ENCODE results near the gene IGSF8. TPM values are rescaled to one million over a fixed set of nuclear protein-coding genes. Genes with fewer than 3 reads are reported as not detected.

The IGSF8 gene
- total RNA-seq, 1 experiment from 2014 or later: 18.8 TPM

DNA sequence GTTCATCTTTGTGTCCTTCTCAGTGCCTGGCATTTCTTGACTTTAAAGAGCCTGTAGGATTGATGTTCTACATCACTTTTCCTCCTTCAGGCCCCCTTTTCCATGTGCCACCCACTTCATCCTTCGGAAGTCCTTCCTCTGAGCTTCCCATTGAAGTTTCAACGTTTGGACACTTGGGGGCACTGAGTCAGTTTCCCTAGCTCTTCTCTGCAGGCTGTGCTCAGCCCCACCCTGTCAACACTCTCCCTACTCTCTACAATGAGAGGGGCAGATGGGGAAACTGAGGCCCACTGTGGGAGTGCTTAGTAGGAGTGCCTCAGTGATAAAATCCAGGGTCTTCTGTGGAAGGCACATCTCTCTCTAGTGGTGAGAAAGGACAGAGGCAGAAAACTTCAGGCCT, 40.3 kb downstream of the IGSF8 start:
- H3K36me3 ChIP-seq (ENCODE audit: control insufficient read depth, insufficient read depth, low read length): no peaks in the 10 kb centered on the region
- peaks cover 22% of the 10 kb centered on the region for H3K27me3 ChIP-seq (ENCODE audit: control insufficient read depth, insufficient read depth, low read length)
- DNase-seq (ENCODE audit: low read depth, low spot score) (no peak), ATAC-seq (peak; percentile 63; the same call in 1 of the 2 replicates)
- intact Hi-C loops (cut with micrococcal nuclease; ENCODE audit: unreplicated experiment): no loop called here
- ChIA-PET CTCF (interaction anchor here (0.8 to 1.3 kb wide), 4 partner anchors 11 to 27 kb away, joined by 3 to 8 read pairs (median 6); partner anchors contain the start of gene KCNJ9), POLR2A (no interaction called here)
- peaks cover 3% of the 10 kb centered on the region; the same call in 1 of the 2 replicates for H3K4me1 ChIP-seq (ENCODE audit: control insufficient read depth, insufficient read depth, low read length)
- H3K27ac ChIP-seq (ENCODE audit: low read length): no peak overlapping the region
- H3K4me3 ChIP-seq (ENCODE audit: low read depth in 2 of 2, low read length in 2 of 2): no peak overlapping the region
- TF ChIP-seq, protein P1, sequence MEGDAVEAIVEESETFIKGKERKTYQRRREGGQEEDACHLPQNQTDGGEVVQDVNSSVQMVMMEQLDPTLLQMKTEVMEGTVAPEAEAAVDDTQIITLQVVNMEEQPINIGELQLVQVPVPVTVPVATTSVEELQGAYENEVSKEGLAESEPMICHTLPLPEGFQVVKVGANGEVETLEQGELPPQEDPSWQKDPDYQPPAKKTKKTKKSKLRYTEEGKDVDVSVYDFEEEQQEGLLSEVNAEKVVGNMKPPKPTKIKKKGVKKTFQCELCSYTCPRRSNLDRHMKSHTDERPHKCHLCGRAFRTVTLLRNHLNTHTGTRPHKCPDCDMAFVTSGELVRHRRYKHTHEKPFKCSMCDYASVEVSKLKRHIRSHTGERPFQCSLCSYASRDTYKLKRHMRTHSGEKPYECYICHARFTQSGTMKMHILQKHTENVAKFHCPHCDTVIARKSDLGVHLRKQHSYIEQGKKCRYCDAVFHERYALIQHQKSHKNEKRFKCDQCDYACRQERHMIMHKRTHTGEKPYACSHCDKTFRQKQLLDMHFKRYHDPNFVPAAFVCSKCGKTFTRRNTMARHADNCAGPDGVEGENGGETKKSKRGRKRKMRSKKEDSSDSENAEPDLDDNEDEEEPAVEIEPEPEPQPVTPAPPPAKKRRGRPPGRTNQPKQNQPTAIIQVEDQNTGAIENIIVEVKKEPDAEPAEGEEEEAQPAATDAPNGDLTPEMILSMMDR (IDR thresholded peaks at IDR 0.05): peak; percentile 62
- TF ChIP-seq SIN3A (IDR thresholded peaks at IDR 0.05; ENCODE audit: borderline replicate concordance, insufficient read depth, low read depth, low read length): no peak
- BruUV-seq (replicated peaks): no TSS peak
- in situ Hi-C loops (cut with HindIII; ENCODE audit: low pct_unique_long_range_greater_than_20kb, low sequenced_read_pairs): no loop called here
- H3K9me3 ChIP-seq (ENCODE audit: control insufficient read depth, insufficient read depth, low read depth, low read length): no peaks in the 10 kb centered on the region

DNA sequence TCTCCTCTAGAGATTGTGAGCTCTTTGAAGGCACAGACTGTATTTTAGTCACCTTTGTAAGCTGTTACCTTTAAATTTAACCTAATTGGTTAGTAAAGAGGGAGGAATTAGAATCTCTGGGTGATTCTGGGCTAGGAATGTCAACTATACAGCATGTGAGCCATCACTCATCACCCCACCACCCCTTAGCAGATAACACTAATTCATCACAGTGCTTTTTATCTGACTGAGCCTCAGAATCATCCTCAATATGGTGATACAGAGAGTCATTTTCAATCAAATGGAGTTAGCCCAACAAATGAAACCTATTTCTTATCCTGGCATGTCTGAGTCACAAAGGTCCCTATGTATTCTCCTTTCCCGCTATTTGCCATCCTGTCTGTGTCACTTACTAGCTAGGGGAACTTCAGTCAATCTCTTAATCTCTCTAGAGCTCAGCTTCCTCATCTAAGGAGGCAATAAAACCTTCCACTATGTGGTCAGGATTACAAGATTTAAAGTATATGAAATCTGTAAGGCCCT, 41.7 kb downstream of the IGSF8 start:
- TF ChIP-seq TCF7L2 (IDR thresholded peaks at IDR 0.05; ENCODE audit: low read depth, low read length) (no peak), SIN3A (IDR thresholded peaks at IDR 0.05; ENCODE audit: borderline replicate concordance, insufficient read depth, low read depth, low read length) (no peak), POLR2AphosphoS5 (IDR thresholded peaks at IDR 0.05; ENCODE audit: low read depth, low read length) (no peak)
- TF ChIP-seq, protein P1 (IDR thresholded peaks at IDR 0.05): no peak
- TF ChIP-seq, protein P2, sequence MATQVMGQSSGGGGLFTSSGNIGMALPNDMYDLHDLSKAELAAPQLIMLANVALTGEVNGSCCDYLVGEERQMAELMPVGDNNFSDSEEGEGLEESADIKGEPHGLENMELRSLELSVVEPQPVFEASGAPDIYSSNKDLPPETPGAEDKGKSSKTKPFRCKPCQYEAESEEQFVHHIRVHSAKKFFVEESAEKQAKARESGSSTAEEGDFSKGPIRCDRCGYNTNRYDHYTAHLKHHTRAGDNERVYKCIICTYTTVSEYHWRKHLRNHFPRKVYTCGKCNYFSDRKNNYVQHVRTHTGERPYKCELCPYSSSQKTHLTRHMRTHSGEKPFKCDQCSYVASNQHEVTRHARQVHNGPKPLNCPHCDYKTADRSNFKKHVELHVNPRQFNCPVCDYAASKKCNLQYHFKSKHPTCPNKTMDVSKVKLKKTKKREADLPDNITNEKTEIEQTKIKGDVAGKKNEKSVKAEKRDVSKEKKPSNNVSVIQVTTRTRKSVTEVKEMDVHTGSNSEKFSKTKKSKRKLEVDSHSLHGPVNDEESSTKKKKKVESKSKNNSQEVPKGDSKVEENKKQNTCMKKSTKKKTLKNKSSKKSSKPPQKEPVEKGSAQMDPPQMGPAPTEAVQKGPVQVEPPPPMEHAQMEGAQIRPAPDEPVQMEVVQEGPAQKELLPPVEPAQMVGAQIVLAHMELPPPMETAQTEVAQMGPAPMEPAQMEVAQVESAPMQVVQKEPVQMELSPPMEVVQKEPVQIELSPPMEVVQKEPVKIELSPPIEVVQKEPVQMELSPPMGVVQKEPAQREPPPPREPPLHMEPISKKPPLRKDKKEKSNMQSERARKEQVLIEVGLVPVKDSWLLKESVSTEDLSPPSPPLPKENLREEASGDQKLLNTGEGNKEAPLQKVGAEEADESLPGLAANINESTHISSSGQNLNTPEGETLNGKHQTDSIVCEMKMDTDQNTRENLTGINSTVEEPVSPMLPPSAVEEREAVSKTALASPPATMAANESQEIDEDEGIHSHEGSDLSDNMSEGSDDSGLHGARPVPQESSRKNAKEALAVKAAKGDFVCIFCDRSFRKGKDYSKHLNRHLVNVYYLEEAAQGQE (IDR thresholded peaks at IDR 0.05; ENCODE audit: insufficient read depth in 1 of 2, low read depth in 2 of 2, low read length in 1 of 2): no peak
- in situ Hi-C loops (cut with HindIII; ENCODE audit: low pct_unique_long_range_greater_than_20kb, low sequenced_read_pairs) (no loop called here), intact Hi-C loops (cut with micrococcal nuclease; ENCODE audit: unreplicated experiment) (no loop called here)
- Histone ChIP-seq H3K36me3 (ENCODE audit: control insufficient read depth, insufficient read depth, low read length) (no peaks in the 10 kb centered on the region), H3K27ac (ENCODE audit: low read length) (no peak overlapping the region), H3K27me3 (ENCODE audit: control insufficient read depth, insufficient read depth, low read length) (peaks cover 35% of the 10 kb centered on the region), H3K4me3 (ENCODE audit: low read depth in 2 of 2, low read length in 2 of 2) (no peak overlapping the region), H3K9me3 (ENCODE audit: control insufficient read depth, insufficient read depth, low read depth, low read length) (no peaks in the 10 kb centered on the region), H3K4me1 (ENCODE audit: control insufficient read depth, insufficient read depth, low read length) (peaks cover 3% of the 10 kb centered on the region; the same call in 1 of the 2 replicates)
- ATAC-seq (no peak), DNase-seq (ENCODE audit: low read depth, low spot score) (no peak)
- no TSS peak for BruUV-seq (replicated peaks)
- CTCF ChIA-PET: interaction anchor here (0.5 to 0.7 kb wide), 2 partner anchors 10 to 28 kb away, joined by 3 to 4 read pairs; no protein-coding TSS in a partner anchor
- POLR2A ChIA-PET: no interaction called here
